Panc1 (cell line): ENCODE data around the gene IER5L. TPM values are rescaled to one million over a fixed set of nuclear protein-coding genes. Genes with fewer than 3 reads are reported as not detected.
"Not testable (repeated sequence)": the region's sequence is repeated elsewhere in the genome, so short reads cannot be mapped to it uniquely, and the experiment has no call there.

Experiments
- ATAC-seq: fragments of 200-7000 bp; cut with Tn5 transposase; 2 replicates; pipeline ENCODE4 v1.9.1; 2020; ENCODE audit warnings: mild to moderate bottlenecking, moderate library complexity
- BruUV-seq: library from RNA; stranded (reverse); fragments of 400-500 nt; replicated peaks from 2 replicates; lab custom pipeline; 2021; lab: Mats Ljungman, UMichigan
- CTCF ChIA-PET: fragments of 300-600 bp; sonication (Branson Sonifier 250); formaldehyde crosslinking; loops from one replicate; lab custom pipeline; 2022; ENCODE audit warnings: antibody characterized with exemption; lab: Charles Lee
- POLR2A ChIA-PET: fragments of 300-600 bp; sonication (Branson Sonifier 250); formaldehyde crosslinking; loops from one replicate; lab custom pipeline; 2022; ENCODE audit warnings: antibody characterized with exemption; lab: Charles Lee
- DNase-seq: peaks from one replicate; pipeline ENCODE4 v3.0.0-alpha.2; 2010; ENCODE audit warnings: low read depth, low spot score
- H3K27ac ChIP-seq: 2 replicates; pipeline ENCODE4 v1.5.1; 2011; ENCODE audit warnings: mild to moderate bottlenecking, low read length, inconsistent platforms
- H3K27me3 ChIP-seq: fragments of 200-500 bp; sonication (Bioruptor generic); 2 replicates; pipeline ENCODE4 v1.6.0; 2014; ENCODE audit warnings: low read length, inconsistent platforms; ENCODE audit not compliant: control insufficient read depth, insufficient read depth
- H3K36me3 ChIP-seq: fragments of 200-500 bp; sonication (Bioruptor generic); 2 replicates; pipeline ENCODE4 v1.5.1; 2014; ENCODE audit warnings: inconsistent platforms, mild to moderate bottlenecking, low read length, moderate library complexity; ENCODE audit not compliant: control insufficient read depth, insufficient read depth
- H3K4me1 ChIP-seq: 2 replicates; pipeline ENCODE4 v1.5.1; 2011; ENCODE audit warnings: inconsistent platforms, mild to moderate bottlenecking, low read length, moderate library complexity; ENCODE audit not compliant: control insufficient read depth, insufficient read depth
- H3K4me3 ChIP-seq, 2 experiments: 2 replicates each; pipeline ENCODE4 v1.5.1; 2011 to 2012; ENCODE audit warnings: low read depth in 2 of 2, low read length in 2 of 2, mild to moderate bottlenecking in 2 of 2, inconsistent platforms in 1 of 2, moderate library complexity in 1 of 2
- H3K9me3 ChIP-seq: fragments of 200-500 bp; sonication (Bioruptor generic); 2 replicates; pipeline ENCODE4 v1.5.1; 2014; ENCODE audit warnings: low read depth, mild to moderate bottlenecking, inconsistent platforms, low read length, moderate library complexity; ENCODE audit not compliant: control insufficient read depth, insufficient read depth
- POLR2AphosphoS5 ChIP-seq: IDR thresholded peaks from 2 replicates; pipeline ENCODE4 v1.6.1; 2012; ENCODE audit warnings: mild to moderate bottlenecking, low read depth, low read length, moderate library complexity
- SIN3A ChIP-seq: IDR thresholded peaks from 2 replicates; pipeline ENCODE4 v1.6.1; 2012; ENCODE audit warnings: low read depth, mild to moderate bottlenecking, low read length, moderate library complexity, borderline replicate concordance; ENCODE audit not compliant: insufficient read depth
- in situ Hi-C: cut with HindIII; loops from 2 replicates; pipeline ENCODE4 v1.10.0; 2016; ENCODE audit warnings: low sequenced_read_pairs, low pct_unique_long_range_greater_than_20kb
- intact Hi-C: fragments of 100-400 bp; cut with micrococcal nuclease; formaldehyde crosslinking; loops from one replicate; pipeline ENCODE4 v1.10.0; 2022; ENCODE audit not compliant: unreplicated experiment
- total RNA-seq: library from RNA; stranded (reverse); gene quantifications from one replicate; pipeline ENCODE4 v1.2.1, GENCODE V29; 2021; ENCODE audit not compliant: unreplicated experiment
- TF ChIP-seq, protein P1 (sequence below): fragments of 450-650 bp; IDR thresholded peaks from 2 replicates; pipeline ENCODE4 v1.5.1; 2017; ENCODE audit warnings: mild to moderate bottlenecking
- TF ChIP-seq, protein P2 (sequence below), 2 experiments: IDR thresholded peaks; 2 replicates each; pipeline ENCODE4 v1.6.1; 2011 to 2012; ENCODE audit warnings: low read depth in 2 of 2, control low read depth in 1 of 2, low read length in 1 of 2, mild to moderate bottlenecking in 1 of 2, moderate library complexity in 1 of 2; ENCODE audit not compliant: insufficient read depth in 1 of 2

The IER5L gene
- total RNA-seq, 1 experiment from 2014 or later, result 44.6 TPM

DNA sequence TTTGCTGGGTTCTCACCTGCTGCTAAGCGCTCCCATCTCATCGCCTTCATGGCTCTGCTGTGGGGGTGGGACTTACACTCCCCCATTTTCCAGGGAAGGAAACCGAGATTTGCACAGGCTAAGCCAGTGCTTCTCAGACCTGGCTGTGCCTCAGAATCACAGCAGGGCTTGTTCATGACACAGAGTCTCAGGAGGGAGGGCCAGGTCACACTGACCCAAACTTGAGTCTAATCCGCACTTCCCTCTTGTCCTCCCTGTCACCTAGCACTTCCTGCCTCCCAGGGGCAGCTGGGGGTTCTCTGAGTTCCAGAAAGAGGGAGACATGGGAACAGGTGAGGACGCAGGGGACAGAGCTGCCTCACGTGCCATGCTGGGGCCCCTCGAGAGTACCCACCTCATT, 15.6 kb upstream of the IER5L start:
- H3K4me3 ChIP-seq, result no peak overlapping the region
- H3K27ac ChIP-seq, result no peak overlapping the region
- TF ChIP-seq SIN3A (no peak), POLR2AphosphoS5 (no peak)
- TF ChIP-seq, protein P1, sequence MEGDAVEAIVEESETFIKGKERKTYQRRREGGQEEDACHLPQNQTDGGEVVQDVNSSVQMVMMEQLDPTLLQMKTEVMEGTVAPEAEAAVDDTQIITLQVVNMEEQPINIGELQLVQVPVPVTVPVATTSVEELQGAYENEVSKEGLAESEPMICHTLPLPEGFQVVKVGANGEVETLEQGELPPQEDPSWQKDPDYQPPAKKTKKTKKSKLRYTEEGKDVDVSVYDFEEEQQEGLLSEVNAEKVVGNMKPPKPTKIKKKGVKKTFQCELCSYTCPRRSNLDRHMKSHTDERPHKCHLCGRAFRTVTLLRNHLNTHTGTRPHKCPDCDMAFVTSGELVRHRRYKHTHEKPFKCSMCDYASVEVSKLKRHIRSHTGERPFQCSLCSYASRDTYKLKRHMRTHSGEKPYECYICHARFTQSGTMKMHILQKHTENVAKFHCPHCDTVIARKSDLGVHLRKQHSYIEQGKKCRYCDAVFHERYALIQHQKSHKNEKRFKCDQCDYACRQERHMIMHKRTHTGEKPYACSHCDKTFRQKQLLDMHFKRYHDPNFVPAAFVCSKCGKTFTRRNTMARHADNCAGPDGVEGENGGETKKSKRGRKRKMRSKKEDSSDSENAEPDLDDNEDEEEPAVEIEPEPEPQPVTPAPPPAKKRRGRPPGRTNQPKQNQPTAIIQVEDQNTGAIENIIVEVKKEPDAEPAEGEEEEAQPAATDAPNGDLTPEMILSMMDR, result no peak
- H3K27me3 ChIP-seq, result no peaks in the 10 kb centered on the region
- BruUV-seq, result no TSS peak
- ChIA-PET CTCF (no interaction called here), POLR2A (no interaction called here)
- DNase-seq, result no peak
- H3K9me3 ChIP-seq, result no peaks in the 10 kb centered on the region
- in situ Hi-C loops, result no loop called here
- no peaks in the 10 kb centered on the region for H3K36me3 ChIP-seq
- no peak for ATAC-seq
- intact Hi-C loops, result no loop called here
- H3K4me1 ChIP-seq, result no peaks in the 10 kb centered on the region

DNA sequence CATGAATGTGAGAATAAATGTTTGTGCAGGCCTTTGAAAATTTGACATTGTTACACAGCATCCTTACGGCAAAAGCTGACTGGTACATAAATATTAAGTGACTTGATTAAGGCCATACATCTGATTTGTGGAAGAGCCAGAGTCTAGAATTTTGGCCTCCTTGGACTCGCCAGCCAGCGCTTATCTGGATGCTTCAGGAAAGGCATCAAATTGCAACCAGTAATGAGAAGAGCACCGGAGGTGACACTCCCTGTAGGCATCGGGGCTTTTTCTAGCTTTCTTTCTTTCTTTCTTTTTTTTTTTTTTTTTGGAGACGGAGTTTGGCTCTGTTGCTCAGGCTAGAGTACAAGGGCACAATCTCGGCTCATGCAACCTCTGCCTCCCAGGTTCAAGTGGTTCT, 13.2 kb upstream of the IER5L start:
- Histone ChIP-seq H3K4me3 (no peak overlapping the region), H3K36me3 (no peaks in the 10 kb centered on the region), H3K9me3 (no peaks in the 10 kb centered on the region), H3K27ac (no peak overlapping the region), H3K27me3 (no peaks in the 10 kb centered on the region), H3K4me1 (no peaks in the 10 kb centered on the region)
- ATAC-seq, result no peak
- DNase-seq, result no peak
- in situ Hi-C loops (no loop called here), intact Hi-C loops (no loop called here)
- BruUV-seq, result no TSS peak
- TF ChIP-seq SIN3A, result no peak
- TF ChIP-seq, protein P2, sequence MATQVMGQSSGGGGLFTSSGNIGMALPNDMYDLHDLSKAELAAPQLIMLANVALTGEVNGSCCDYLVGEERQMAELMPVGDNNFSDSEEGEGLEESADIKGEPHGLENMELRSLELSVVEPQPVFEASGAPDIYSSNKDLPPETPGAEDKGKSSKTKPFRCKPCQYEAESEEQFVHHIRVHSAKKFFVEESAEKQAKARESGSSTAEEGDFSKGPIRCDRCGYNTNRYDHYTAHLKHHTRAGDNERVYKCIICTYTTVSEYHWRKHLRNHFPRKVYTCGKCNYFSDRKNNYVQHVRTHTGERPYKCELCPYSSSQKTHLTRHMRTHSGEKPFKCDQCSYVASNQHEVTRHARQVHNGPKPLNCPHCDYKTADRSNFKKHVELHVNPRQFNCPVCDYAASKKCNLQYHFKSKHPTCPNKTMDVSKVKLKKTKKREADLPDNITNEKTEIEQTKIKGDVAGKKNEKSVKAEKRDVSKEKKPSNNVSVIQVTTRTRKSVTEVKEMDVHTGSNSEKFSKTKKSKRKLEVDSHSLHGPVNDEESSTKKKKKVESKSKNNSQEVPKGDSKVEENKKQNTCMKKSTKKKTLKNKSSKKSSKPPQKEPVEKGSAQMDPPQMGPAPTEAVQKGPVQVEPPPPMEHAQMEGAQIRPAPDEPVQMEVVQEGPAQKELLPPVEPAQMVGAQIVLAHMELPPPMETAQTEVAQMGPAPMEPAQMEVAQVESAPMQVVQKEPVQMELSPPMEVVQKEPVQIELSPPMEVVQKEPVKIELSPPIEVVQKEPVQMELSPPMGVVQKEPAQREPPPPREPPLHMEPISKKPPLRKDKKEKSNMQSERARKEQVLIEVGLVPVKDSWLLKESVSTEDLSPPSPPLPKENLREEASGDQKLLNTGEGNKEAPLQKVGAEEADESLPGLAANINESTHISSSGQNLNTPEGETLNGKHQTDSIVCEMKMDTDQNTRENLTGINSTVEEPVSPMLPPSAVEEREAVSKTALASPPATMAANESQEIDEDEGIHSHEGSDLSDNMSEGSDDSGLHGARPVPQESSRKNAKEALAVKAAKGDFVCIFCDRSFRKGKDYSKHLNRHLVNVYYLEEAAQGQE (IDR thresholded peaks at IDR 0.05; ENCODE audit: insufficient read depth in 1 of 2, low read depth in 2 of 2, low read length in 1 of 2), result no peak
- CTCF ChIA-PET, result no interaction called here
- POLR2A ChIA-PET, result no interaction called here

DNA sequence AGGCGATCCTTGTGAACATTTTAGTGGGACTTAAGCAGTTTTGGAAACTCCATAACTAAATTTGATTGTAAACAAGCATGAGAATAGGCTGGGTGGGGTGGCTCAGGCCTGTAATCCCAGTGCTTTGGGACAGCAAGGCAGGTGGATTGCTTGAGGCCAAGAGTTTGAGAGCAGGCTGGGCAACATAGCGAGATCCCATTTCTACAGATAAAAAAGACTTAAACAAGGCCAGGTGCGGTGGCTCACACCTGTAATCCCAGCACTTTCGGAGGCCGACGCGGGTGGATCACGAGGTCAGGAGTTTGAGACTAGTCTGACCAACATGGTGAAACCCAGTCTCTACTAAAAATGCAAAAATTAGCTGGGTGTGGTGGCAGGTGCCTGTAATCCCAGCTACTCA, 11.9 kb upstream of the IER5L start:
- H3K4me3 ChIP-seq, intact Hi-C loops, BruUV-seq, H3K9me3 ChIP-seq, DNase-seq, H3K4me1 ChIP-seq, H3K27me3 ChIP-seq, H3K36me3 ChIP-seq, CTCF ChIA-PET, in situ Hi-C loops, POLR2A ChIA-PET, H3K27ac ChIP-seq, ATAC-seq: not testable (repeated sequence)
